ENCODE data around the gene SH3PXD2A. TPM values are rescaled to one million over a fixed set of nuclear protein-coding genes. Genes with fewer than 3 reads are reported as not detected.

Gene SH3PXD2A
- total and polyA plus RNA-seq, 9 of the 15 experiments (the other 6 are each of a cell fraction or from before 2014, with no cell fraction given), result 0.41 to 9.3 (median 2.5) TPM

GRCh38 chr10:103685880-103686669 is 169.3 kb downstream of the SH3PXD2A start:
- Histone ChIP-seq H3K79me2 (ENCODE audit: control insufficient read depth, insufficient read depth, low read length) (no peaks in the 10 kb centered on the region), H3K9me3 (replicated peaks; ENCODE audit: control insufficient read depth, insufficient read depth, low read depth, low read length) (no peaks in the 10 kb centered on the region), H3K4me2 (ENCODE audit: insufficient read depth, low read length) (no peak overlapping the region), H3K9me1 (ENCODE audit: control insufficient read depth, insufficient read depth, low read length) (no peaks in the 10 kb centered on the region), H3K36me3 (ENCODE audit: control insufficient read depth, insufficient read depth, low read length) (no peaks in the 10 kb centered on the region), H3K9ac (ENCODE audit: insufficient read depth in 1 of 2, low read depth in 2 of 2, low read length in 2 of 2) (no peak overlapping the region), H3K4me3 (no peak overlapping the region), H3K27ac (ENCODE audit: extremely low read depth, low read depth, low read length) (no peak overlapping the region), H3K27me3 (ENCODE audit: control insufficient read depth in 2 of 2, insufficient read depth in 2 of 2, low read length in 2 of 2) (no peaks in the 10 kb centered on the region), H2AFZ (ENCODE audit: low read depth, low read length) (peak overlapping the region; percentile 64), H4K20me1 (replicated peaks; ENCODE audit: control insufficient read depth, insufficient read depth, low read length) (no peaks in the 10 kb centered on the region; the same call in 1 of the 2 replicates), H3K4me1 (replicated peaks in 1 of 2; ENCODE audit: control insufficient read depth in 2 of 2, insufficient read depth in 2 of 2, low read length in 2 of 2) (peaks cover 9 to 10% of the 10 kb centered on the region in 2 experiments; a peak in 3 of 5 replicates)
- BruUV-seq (replicated peaks), result no TSS peak
- FAIRE-seq (peak; percentile 83), DNase-seq (ENCODE audit: extremely low read depth in 1 of 4, low spot score in 3 of 4) (peak; percentile 72 to 82 (median 74)), ATAC-seq (peak; percentile 94)
- 13% methylated on average over 7 of the region's 8 CpGs for WGBS (ENCODE audit: insufficient coverage, low coverage, missing lambda C conversion rate)
- ChIA-PET POLR2A (interaction anchor here (0.5 to 0.9 kb wide), 3 partner anchors 19 to 218 kb away, joined by 3 to 5 read pairs (median 3); no protein-coding TSS in a partner anchor), CTCF (ENCODE audit: low intra/inter-chr PET ratio) (interaction anchor here (1.4 to 2.4 kb wide), 2 partner anchors 80 to 88 kb away, joined by 9 to 25 read pairs; no protein-coding TSS in a partner anchor)
- intact Hi-C loops (cut with micrococcal nuclease) (loop anchor here (1.0 kb wide), 2 partner anchors 81 to 87 kb away; no protein-coding TSS in a partner anchor), in situ Hi-C loops (cut with MboI) (loop anchor here (5.0 kb wide), 1 partner anchor 84 kb away; no protein-coding TSS in a partner anchor)
- TF ChIP-seq DDX20 (tag; IDR thresholded peaks at IDR 0.05; ENCODE audit: low read depth) (no peak), REST (IDR thresholded peaks at IDR 0.05; ENCODE audit: borderline replicate concordance) (peak; percentile 73), REST (CRISPR knock-in tag; IDR thresholded peaks at IDR 0.05; ENCODE audit: low read depth) (no peak), MYNN (IDR thresholded peaks at IDR 0.05) (peak; percentile 44; the same call in 1 of the 2 replicates), MYNN (CRISPR knock-in tag; IDR thresholded peaks at IDR 0.05) (no peak), KLF16 (IDR thresholded peaks at IDR 0.05) (peak; percentile 18; the same call in 1 of the 2 replicates), NFXL1 (CRISPR knock-in tag; IDR thresholded peaks at IDR 0.05) (no peak), DEAF1 (CRISPR knock-in tag; IDR thresholded peaks at IDR 0.05) (peak; percentile 76), IFI16 (CRISPR knock-in tag; IDR thresholded peaks at IDR 0.05) (no peak), XRCC5 (IDR thresholded peaks at IDR 0.05; ENCODE audit: low read depth, low read length) (peak; percentile 69; the same call in 1 of the 2 replicates), RAD21 (CRISPR knock-in tag; conservative IDR thresholded peaks at IDR 0.05 in 1 of 2, IDR thresholded peaks at IDR 0.05 in 1 of 2) (peak; percentile 74 to 86)

Data from K562 (cell line).